Measurements from ENCODE around the gene NUDCD2. TPM values are rescaled to one million over a fixed set of nuclear protein-coding genes. Genes with fewer than 3 reads are reported as not detected.
"Not testable (repeated sequence)": the region's sequence is repeated elsewhere in the genome, so short reads cannot be mapped to it uniquely, and the experiment has no call there.

NUDCD2 gene
- total RNA-seq, 1 experiment from 2014 or later, result 44.9 TPM

- CTCF ChIA-PET, result no interaction called here
- no peaks in the 10 kb centered on the region for H3K27me3 Mint-ChIP-seq (ENCODE audit: unreplicated experiment)
These were observed 57.9 kb downstream of the NUDCD2 start for GRCh38 chr5:163402007-163402406.

GRCh38 chr5:163401271-163401670 is 58.6 kb downstream of the NUDCD2 start:
- H3K36me3 Mint-ChIP-seq (ENCODE audit: insufficient read depth, unreplicated experiment), result no peaks in the 10 kb centered on the region
- no peak for DNase-seq
- no peak overlapping the region for H3K4me3 Mint-ChIP-seq (ENCODE audit: low read depth, unreplicated experiment)
- H3K27me3 Mint-ChIP-seq (ENCODE audit: unreplicated experiment), result no peaks in the 10 kb centered on the region
- no peak overlapping the region for H3K27ac Mint-ChIP-seq (ENCODE audit: unreplicated experiment)
- peaks cover 9% of the 10 kb centered on the region for H3K4me1 Mint-ChIP-seq (ENCODE audit: low read depth, unreplicated experiment)
- CTCF ChIA-PET, result no interaction called here
- no peaks in the 10 kb centered on the region for H3K9me3 Mint-ChIP-seq (ENCODE audit: low read depth, unreplicated experiment)
- intact Hi-C loops (cut with micrococcal nuclease; ENCODE audit: unreplicated experiment), result no loop called here
- BruUV-seq (replicated peaks), result no TSS peak
- TF ChIP-seq CTCF (IDR thresholded peaks at IDR 0.05; ENCODE audit: unreplicated experiment), result no peak

More at GRCh38 chr5:163402007-163402406, 57.9 kb downstream of the NUDCD2 start:
- Mint-ChIP-seq H3K4me1 (ENCODE audit: low read depth, unreplicated experiment) (peaks cover 16% of the 10 kb centered on the region), H3K4me3 (ENCODE audit: low read depth, unreplicated experiment) (no peak overlapping the region), H3K27ac (ENCODE audit: unreplicated experiment) (no peak overlapping the region), H3K9me3 (ENCODE audit: low read depth, unreplicated experiment) (no peaks in the 10 kb centered on the region), H3K36me3 (ENCODE audit: insufficient read depth, unreplicated experiment) (peaks cover under 1% of the 10 kb centered on the region)
- no peak for TF ChIP-seq CTCF (IDR thresholded peaks at IDR 0.05; ENCODE audit: unreplicated experiment)
- intact Hi-C loops (cut with micrococcal nuclease; ENCODE audit: unreplicated experiment), result no loop called here
- no TSS peak for BruUV-seq (replicated peaks)
- DNase-seq, result no peak

GRCh38 chr5:163399923-163400322 is 60.0 kb downstream of the NUDCD2 start:
- no peak for TF ChIP-seq CTCF (IDR thresholded peaks at IDR 0.05; ENCODE audit: unreplicated experiment)
- BruUV-seq (replicated peaks), result no TSS peak
- intact Hi-C loops (cut with micrococcal nuclease; ENCODE audit: unreplicated experiment), result no loop called here
- Mint-ChIP-seq H3K36me3 (ENCODE audit: insufficient read depth, unreplicated experiment) (no peaks in the 10 kb centered on the region), H3K27ac (ENCODE audit: unreplicated experiment) (no peak overlapping the region), H3K4me3 (ENCODE audit: low read depth, unreplicated experiment) (no peak overlapping the region), H3K27me3 (ENCODE audit: unreplicated experiment) (no peaks in the 10 kb centered on the region), H3K9me3 (ENCODE audit: low read depth, unreplicated experiment) (no peaks in the 10 kb centered on the region), H3K4me1 (ENCODE audit: low read depth, unreplicated experiment) (peaks cover 8% of the 10 kb centered on the region)
- no peak for DNase-seq
- CTCF ChIA-PET, result interaction anchor here (0.6 kb wide), 2 partner anchors 16 to 777 kb away, joined by 3 to 4 read pairs; no protein-coding TSS in a partner anchor

- no TSS peak for BruUV-seq (replicated peaks)
- Mint-ChIP-seq H3K4me3 (ENCODE audit: low read depth, unreplicated experiment) (no peak overlapping the region), H3K27me3 (ENCODE audit: unreplicated experiment) (no peaks in the 10 kb centered on the region), H3K9me3 (ENCODE audit: low read depth, unreplicated experiment) (peaks cover 2% of the 10 kb centered on the region), H3K27ac (ENCODE audit: unreplicated experiment) (no peak overlapping the region), H3K36me3 (ENCODE audit: insufficient read depth, unreplicated experiment) (no peaks in the 10 kb centered on the region), H3K4me1 (ENCODE audit: low read depth, unreplicated experiment) (peaks cover 8% of the 10 kb centered on the region)
- intact Hi-C loops (cut with micrococcal nuclease; ENCODE audit: unreplicated experiment), result no loop called here
- DNase-seq, result no peak
- TF ChIP-seq CTCF (IDR thresholded peaks at IDR 0.05; ENCODE audit: unreplicated experiment), result no peak
- CTCF ChIA-PET, result interaction anchor here (1.3 kb wide), 1 partner anchor 11 kb away, joined by 4 read pairs; no protein-coding TSS in a partner anchor
These were observed 62.5 kb downstream of the NUDCD2 start for GRCh38 chr5:163397354-163397753.

- not testable (repeated sequence) for BruUV-seq (replicated peaks); H3K4me3 Mint-ChIP-seq (ENCODE audit: low read depth, unreplicated experiment)
- CTCF ChIA-PET, result interaction anchor here (1.3 kb wide), 1 partner anchor 12 kb away, joined by 4 read pairs; no protein-coding TSS in a partner anchor
These were observed 63.0 kb downstream of the NUDCD2 start for GRCh38 chr5:163396818-163397340.

More at GRCh38 chr5:163396818-163397340, 63.0 kb downstream of the NUDCD2 start:
- DNase-seq; H3K9me3 Mint-ChIP-seq (ENCODE audit: low read depth, unreplicated experiment); H3K36me3 Mint-ChIP-seq (ENCODE audit: insufficient read depth, unreplicated experiment); H3K4me1 Mint-ChIP-seq (ENCODE audit: low read depth, unreplicated experiment); H3K27me3 Mint-ChIP-seq (ENCODE audit: unreplicated experiment); intact Hi-C loops (cut with micrococcal nuclease; ENCODE audit: unreplicated experiment); H3K27ac Mint-ChIP-seq (ENCODE audit: unreplicated experiment): not testable (repeated sequence)

Data from Calu3 (cell line).